COLO668 (cell line): ENCODE results near the gene CDK5RAP2.

Experiments
- DNase-seq: peaks from one replicate; lab custom pipeline; 2025; ENCODE audit not compliant: unreplicated experiment; lab: John Stamatoyannopoulos, UW

Gene CDK5RAP2

DNA sequence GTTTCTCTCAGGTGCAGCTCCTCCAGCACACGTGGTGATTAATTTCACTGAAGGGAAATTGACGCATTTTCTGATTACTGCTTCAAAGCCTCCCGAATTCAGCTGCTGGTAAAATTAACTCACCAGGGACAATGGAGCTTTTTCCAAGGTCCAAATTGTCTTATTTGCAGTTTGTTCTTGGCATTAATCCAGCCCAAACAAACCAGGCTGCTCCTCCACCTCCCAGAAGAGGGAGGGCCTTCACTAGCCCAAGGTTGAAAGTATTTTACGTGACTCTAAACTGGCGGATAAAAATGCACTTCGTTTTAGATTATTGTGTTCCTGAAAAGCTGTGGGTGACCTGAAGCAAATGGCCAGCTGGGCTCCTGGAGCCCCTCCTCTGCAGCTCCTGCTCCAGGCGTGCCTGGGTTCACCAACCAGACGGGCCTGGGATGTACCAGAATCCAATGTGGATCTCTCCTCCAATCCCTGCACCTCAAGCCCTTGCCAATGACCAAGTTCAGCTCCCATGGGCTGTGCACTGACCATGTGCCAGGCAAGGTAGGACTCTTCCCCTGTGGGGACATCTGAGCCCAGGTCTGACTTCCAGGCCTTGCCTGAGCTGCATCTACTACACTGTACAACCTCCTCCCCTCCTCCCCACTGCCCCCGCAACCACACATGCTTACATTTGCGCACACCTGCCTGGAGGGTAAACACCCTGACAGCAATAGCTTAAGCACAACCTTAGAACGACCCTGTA lies 193.4 kb downstream of the CDK5RAP2 start:
- DNase-seq, result peak; percentile 82

DNA sequence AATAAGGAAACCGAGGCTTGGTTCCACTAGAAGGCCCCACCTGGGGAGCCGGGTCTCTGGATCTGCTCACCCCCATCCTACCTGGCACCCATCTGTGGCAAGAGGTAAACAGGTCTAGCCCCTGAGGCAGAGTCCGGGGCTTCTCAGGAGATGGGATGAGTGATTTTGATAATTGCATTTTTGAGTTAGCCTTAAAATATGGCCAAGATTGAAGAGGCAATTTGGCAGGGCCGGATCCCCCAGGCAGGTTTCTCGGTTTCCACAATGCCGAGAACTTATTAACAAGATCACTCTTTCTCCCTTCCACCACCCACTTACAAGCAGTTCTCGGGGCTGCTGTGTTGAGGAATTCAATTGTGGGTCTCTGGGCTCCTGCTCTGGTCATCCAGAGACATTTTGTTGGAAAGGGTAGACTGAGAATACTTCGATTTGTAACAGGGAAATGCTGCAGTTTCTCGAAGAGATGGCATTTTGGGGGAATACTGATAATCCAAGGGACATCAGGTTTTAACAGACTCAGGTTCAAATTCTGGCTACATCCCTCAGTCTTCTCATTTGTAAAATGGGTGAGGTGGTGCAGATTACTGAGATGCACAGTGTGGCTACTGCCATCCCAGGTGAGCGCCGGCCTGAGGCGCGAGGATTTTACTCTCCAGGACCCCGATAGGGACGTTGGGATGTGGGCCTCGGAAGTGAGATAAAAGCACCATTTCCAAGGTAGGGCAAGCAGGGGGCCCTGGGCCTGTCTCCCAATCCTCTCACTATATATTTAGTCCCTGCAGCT lies 194.2 kb downstream of the CDK5RAP2 start:
- DNase-seq, result no peak

DNA sequence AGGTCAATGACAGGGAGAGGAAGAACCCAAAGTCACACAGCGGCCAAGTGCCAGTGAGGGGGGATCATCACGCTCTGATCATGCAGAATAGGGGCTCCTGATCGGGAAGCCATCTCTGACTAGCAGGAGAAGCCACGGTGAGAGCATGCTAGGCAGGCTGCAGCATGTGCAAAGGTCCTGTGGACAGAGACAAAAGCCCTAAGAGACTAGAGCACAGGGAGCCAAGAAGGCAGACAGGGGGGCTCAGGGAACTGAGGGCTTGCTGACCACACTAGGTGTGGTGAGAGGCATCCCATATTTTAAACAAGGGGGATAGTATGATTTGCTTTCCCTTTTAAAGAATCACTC lies 195.1 kb downstream of the CDK5RAP2 start:
- no peak for DNase-seq

DNA sequence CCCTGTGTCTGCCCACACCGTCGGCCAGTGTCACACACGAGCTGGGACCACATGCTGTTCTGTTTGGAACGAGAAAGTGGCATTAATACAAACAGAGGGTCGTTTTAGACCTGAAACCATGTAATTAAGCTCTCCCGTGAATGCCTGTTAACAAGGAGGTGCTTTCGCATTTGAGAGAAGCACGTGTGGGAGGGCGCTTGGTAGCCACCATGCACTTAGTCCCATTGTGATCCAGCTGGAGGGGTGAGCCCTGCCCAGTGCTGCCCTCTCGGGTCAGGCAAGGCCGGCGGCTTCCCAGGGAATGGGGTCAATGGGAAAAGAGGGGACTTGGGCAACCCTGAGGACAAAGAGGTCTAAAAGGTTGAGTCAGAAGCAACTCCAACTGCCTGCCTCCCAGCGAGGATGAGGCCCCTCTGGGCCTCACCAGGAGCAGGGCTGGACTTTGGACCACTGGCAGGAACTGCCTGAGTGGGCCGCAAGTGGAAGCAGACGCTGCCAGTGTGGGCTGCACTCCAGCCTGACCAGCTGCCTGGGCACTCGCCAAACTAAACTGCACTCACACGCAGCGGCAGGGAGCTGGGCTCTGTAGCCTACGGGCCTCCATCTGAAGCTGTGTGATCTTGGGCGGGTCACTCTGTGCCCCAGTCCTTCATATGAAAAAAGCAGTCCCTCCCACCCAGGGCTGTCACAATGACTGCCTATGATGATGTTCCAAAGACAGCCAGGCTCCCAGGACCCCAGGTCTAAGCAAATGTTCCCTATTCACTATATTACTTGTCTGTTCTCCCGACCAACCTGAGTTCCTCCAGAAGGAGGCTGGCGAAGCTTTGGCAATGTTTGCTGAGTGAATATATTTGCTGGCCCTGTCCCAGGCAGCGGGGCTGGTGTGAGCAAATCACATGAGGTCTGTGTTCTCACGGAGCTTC lies 195.7 kb downstream of the CDK5RAP2 start:
- DNase-seq, result peak; percentile 76

DNA sequence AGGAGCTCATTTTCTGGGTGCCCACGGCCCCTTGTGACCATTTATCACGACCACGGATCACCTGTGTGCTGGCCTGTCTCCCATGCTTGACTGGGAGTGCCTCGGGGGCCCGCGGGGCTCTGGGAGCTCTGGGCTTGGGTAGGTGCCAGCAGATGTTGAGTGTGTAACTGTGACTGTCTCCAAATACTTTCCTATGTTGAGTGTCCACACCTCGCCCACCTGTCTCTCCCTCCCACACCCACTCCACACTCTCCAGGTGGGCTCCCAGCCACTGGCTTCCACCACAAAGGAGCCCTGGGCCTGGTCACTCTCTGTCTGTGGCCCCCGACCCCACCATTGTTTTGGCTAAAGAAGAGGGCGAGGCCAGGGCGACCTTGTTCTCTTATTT lies 196.4 kb downstream of the CDK5RAP2 start:
- DNase-seq, result peak; percentile 46

DNA sequence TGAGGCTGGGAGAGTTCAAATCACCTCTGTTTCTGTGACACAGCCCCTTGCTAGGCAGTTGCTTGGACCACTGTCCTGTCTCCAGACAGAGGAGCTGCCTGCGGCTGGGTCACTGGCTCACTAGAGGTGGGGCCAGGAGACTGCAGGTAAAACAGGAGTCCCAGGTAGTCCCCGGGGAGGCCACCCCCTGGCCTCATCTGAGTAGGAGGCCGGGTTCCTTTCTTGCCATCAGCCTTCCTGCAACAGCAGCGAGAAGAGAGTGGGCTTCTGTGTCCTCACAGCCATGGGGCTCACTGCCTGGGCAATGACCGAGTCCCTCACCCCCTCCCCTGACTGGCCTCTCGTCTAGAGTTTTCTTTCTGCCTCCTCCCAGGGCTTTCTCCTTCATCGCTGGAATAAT lies 197.5 kb downstream of the CDK5RAP2 start:
- no peak for DNase-seq

DNA sequence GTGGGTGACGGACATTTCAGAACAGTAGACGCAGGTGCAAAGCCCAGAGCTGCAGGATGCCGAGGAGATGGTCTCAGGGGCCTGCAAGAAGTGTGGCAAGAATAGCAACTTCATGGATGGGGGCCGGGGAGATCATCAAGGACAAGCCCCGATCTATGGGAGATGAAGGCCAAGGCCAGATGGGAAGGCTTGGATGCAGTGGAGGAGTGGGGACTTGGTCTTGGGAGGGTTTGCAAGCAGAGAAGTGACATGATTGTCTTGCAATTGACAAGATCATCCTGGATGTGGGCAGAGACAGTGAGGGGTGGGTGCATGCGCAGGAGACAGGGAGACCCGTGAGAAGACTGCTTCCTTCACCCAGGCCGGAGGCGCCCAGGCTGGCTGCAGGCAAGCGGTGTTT lies 198.1 kb downstream of the CDK5RAP2 start:
- DNase-seq, result no peak

DNA sequence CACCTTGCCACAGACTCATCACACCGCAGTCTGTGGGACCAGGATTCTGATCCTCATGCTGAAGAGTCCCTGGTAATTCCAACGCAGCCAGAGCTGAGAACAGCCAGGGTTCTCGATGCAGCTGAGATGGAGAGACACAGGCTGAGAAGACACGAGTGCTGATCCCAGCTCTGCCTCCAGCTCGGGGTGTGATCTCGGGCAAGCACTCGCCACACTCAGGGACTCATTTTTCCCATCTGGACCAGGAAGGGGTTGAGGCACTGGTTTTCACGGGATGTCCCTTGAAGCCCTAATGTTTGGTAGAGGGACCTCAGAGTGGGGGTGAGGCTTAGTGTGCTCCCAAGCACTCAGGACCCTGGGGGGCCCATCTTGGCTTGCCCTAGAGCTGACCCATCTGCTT lies 200.4 kb downstream of the CDK5RAP2 start:
- no peak for DNase-seq

DNA sequence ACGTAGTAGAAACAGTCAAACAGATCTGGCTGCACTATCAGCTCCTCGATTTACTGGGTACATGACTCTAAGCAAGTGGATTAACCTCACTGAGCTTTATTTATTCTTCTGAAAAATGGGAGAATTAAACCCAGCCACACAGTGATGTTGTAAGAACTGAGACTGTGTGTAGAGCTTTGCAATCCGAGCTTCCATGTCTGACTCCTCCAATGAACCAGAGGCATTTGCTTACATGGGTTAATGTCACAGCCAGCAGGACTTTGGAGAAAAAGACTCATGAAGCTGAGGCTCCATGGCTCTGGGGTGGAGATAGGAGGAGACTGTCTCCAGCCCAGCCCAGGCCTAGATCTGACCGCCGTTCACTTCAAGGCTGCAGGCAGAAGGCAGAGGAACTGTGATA lies 201.3 kb downstream of the CDK5RAP2 start:
- DNase-seq, result no peak

DNA sequence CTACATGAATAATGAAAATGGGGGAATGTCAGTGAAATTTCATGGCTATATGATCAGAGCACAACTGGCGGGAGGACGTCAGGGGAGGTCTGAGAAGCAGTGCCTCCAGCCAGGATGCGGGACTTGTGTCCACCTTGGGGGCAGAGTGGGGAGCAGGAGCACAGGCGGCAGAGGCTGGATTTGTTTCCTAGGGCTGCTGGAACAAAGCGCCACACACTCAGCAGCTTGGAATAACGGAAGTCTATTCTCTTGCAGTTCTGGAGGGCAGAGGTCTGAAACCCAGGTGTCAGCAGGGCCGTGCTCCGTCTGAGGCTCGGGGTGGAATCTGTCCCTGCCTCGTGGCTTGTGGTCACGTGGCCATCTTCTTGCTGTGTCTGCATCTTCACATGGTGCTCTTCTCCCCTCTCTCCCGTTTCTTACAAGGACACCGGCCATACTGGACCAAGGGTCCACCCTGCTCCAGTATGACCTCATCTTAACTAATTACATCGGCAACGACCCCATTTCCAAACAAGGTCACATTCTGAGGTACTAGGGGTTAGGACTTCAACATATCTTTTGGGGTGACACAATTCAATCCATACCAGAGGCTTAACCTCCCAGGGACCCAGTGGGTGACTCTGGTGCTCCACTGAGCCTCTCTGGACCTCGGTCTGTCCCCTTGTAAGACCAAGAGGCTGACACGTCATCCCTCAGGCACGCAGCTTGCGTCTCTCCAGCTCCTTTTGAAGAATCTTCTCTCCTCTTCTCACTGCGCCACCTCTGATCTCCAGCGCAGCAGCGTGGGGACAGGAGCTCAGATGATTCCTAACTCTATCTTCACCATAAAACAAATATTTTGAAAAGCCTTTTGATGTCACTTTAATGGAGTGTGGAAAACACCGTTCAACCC lies 202.5 kb downstream of the CDK5RAP2 start:
- DNase-seq, result no peak

DNA sequence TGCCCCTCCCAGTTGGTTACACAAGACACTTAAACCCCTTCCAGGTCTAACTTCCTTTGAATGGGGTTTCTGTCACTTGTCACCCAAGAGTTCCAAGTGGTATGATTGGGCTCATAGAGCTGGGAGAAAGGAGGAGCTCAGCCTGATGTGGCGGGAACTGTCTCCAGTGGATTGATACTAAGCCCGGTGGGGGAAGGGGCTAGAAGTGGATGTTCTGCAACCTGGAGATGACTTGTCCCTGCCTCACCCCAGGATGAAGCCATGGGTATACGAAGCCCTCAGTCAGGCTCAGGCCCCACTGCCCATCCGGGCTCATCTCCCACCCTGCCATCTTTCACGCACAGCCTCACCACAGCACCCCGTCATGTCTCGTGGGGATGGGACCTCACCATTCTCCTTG lies 203.9 kb downstream of the CDK5RAP2 start:
- DNase-seq, result no peak

DNA sequence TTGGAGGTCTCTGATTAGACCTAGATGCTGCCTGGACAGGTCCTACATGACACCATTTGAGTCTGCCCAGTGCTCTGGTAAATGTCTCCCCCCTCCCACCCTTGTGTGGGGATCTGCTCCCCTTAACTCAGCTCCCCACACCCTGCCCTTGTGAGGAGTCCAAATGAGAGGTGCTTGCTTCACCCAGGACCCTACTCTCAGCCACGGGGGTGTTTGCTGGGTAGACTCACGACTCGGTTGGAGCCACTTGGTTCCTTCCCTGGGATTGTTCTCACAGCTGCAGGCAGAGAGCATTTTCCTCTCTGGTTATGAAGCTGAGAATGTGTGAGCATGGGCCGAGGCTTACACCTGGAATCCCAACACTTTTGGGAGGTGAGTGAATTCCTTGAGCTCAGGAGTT lies 204.7 kb downstream of the CDK5RAP2 start:
- no peak for DNase-seq

DNA sequence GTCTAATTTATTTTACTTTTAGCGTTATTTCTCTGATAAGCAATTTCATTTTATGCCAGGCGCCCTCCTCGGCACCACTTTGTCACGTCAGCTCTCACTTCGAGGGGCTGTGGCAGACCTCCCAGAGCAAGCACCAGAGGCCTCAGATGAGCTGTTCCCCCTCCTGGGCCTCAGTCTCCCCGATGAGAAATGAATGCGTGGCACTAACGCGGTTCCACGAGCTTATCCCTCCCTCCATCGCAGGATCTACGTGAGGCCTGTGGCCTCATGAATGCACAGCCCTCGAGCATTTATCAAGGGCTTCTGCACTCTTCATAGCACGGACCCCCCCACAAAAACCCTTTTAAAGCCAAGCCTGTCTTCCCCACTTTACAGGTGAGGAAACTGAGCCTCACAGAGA lies 205.2 kb downstream of the CDK5RAP2 start:
- no peak for DNase-seq

DNA sequence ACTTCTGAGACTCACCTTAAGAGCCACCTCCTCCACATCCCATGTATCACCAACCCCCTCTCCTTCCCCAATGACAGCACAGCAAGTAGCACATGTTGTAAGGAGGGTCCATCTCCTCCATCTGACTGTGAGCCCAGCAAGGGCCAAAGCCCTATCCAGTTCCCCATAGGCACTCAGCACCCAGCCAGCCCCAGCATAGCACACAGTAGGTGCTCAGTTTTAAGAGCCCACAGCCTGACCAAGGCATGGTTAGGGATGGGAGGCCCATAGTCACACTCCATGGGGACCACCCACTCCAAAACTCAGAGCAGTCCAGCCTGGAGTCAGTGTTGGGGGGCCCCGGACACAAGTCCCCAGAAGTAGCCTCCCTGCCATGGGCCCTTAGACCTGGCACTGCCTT lies 205.7 kb downstream of the CDK5RAP2 start:
- DNase-seq, result no peak

DNA sequence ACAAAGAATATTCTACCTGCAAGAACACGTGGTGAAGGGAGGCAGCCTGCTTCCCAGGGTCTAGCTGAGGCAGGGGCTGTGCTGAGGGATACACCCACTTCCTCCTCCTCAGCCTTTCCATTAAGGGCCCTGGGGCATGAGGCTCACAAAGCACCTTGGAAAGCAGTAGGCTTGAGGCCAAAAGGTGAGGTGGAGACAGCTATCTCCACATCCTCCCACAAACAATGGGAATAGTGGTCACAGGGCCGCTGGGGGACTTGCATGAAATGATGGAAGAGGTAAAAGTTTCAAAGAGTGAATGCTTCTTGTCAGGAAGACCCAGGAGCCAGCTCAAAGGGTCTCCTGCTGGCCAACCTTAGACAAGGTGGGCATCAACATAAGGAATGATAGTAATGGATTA lies 207.9 kb downstream of the CDK5RAP2 start:
- no peak for DNase-seq

DNA sequence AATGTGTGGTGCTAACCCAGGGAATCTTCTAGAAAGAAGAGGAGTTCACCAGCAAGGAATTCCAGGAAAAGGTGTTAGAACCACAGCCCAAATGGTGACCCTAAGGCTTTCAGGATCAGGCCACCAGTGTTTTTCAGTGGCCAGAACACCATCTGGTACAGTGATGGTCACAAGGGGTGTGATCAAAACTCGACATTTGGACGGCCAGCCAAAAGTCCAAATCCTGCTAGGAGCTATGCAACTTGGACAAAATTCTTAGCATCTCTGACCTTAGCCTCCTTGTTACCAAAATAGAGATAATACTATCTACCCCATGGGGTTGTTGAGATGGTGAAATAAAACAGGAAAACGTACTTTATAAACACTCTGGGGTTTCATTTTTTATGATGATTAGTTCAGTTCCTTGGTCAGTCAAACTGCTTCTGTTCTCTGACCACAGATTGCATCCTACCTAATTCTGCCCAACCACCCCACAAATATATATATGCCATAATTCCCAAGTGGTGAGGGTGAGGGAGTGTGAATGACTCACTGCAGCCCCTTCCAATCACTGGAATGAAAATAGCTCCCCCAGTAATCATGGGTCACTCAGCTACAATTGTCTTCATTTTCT lies 210.3 kb downstream of the CDK5RAP2 start:
- no peak for DNase-seq

DNA sequence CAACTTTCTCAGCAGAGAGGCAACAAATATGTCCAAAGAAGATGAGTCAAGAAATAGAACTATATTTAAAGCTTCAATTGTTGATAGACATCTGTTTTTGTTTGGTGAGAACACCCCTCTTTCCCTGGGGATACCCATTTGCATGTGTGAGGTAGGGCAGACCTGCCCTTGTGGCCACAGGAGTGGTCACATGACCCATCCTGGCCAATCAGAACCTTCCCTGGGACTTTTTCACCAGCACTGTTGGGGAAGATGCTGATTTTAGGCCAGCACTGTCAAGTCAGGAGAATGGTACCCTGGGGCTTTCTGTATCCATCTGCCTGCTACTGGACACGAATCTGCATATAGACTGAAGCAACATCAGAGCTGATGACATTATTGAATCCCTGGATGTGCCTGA lies 211.2 kb downstream of the CDK5RAP2 start:
- DNase-seq, result no peak

DNA sequence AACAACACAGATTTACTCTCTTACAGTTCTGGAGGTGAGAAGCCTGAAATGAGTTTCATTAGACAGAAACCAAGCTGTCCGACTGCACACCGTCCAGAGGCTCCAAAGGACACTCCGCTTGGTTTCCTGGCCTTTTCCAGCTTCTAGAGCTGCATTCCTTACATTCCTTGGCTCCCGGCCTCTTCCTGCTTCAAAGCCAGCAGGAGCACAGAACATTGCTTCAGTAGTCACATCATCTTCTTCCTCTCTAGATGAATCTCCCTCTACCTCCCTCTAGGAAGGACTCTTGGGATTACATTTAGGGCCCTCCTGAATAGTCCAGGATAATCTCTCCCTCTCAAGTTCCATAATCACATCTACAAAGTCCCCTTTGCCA lies 213.3 kb downstream of the CDK5RAP2 start:
- no peak for DNase-seq

DNA sequence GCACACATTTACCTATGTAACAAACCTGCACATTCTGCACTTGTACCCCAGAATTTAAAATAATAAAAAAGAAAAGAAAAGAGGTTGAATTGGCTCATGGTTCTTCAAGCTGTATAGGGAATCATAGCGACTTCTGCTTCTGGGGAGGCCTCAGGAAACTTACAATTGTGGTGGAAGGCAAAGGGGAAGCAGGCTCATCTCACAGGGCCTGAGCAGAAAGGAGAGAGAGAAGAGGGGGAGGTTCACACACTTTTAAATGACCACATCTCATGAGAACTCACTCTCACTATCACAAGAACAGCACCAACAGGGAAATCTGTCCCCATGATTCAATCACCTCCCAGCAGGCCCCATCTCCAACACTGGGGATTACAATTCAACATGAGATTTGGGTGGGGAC lies 214.6 kb downstream of the CDK5RAP2 start:
- DNase-seq, result no peak

DNA sequence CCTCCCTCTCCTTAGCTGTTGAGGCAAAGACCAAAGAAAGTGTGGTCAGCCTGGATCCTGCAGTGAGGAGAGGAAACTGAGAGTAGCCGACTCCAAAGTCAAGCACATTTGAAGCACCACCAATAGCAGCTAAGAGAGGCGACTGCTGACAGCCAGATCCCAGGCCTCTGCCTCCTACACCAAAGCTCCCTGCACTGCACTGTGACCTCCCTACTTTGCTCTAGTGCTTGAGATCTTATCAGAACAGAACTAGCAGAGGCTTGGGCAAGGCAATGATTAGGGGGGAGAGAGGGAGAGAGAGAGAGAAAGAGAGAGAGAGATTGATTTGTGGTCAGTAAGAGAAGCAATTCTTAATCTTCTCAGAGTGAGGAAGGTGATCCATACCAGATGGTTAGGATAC lies 216.3 kb downstream of the CDK5RAP2 start:
- no peak for DNase-seq
